CD4-positive, alpha-beta T cell treated with Interleukin-15 for 4 hours (primary cell): Measurements from ENCODE around the gene ITPR1.
A peak's percentile ranks its signal among the peaks of the same experiment; 100 is the strongest.

ENCODE experiments used
- DNase-seq: peaks from one replicate; pipeline ENCODE4 v3.0.0-alpha.2; 2020; ENCODE audit warnings: low spot score

Gene ITPR1

GRCh38 chr3:4720316-4721075, 227.3 kb downstream of the ITPR1 start:
- peak; percentile 77 for DNase-seq

GRCh38 chr3:4721511-4721911, 228.4 kb downstream of the ITPR1 start:
- DNase-seq: no peak

- DNase-seq: peak; percentile 55
Observed at GRCh38 chr3:4722103-4722502, 229.0 kb downstream of the ITPR1 start.

GRCh38 chr3:4724051-4724629, 231.0 kb downstream of the ITPR1 start:
- DNase-seq: no peak

- DNase-seq: no peak
Observed at GRCh38 chr3:4726549-4726948, 233.4 kb downstream of the ITPR1 start.

- DNase-seq: no peak
Observed at GRCh38 chr3:4729061-4729973, 236.2 kb downstream of the ITPR1 start.

GRCh38 chr3:4730719-4731118, 237.6 kb downstream of the ITPR1 start:
- DNase-seq: no peak

- no peak for DNase-seq
Observed at GRCh38 chr3:4731543-4732111, 238.5 kb downstream of the ITPR1 start.

- no peak for DNase-seq
Observed at GRCh38 chr3:4732925-4733324, 239.8 kb downstream of the ITPR1 start.

- DNase-seq: no peak
Observed at GRCh38 chr3:4734454-4734853, 241.3 kb downstream of the ITPR1 start.

GRCh38 chr3:4735243-4735642, 242.1 kb downstream of the ITPR1 start:
- no peak for DNase-seq

GRCh38 chr3:4736284-4736861, 243.2 kb downstream of the ITPR1 start:
- no peak for DNase-seq

- DNase-seq: no peak
Observed at GRCh38 chr3:4738737-4739274, 245.7 kb downstream of the ITPR1 start.

- DNase-seq: peak; percentile 78
Observed at GRCh38 chr3:4739289-4740236, 246.4 kb downstream of the ITPR1 start.

- DNase-seq: no peak
Observed at GRCh38 chr3:4740397-4741105, 247.4 kb downstream of the ITPR1 start.

- no peak for DNase-seq
Observed at GRCh38 chr3:4741106-4741403, 247.9 kb downstream of the ITPR1 start.

- DNase-seq: no peak
Observed at GRCh38 chr3:4741404-4742307, 248.5 kb downstream of the ITPR1 start.

GRCh38 chr3:4742359-4742758, 249.2 kb downstream of the ITPR1 start:
- no peak for DNase-seq

- DNase-seq: no peak
Observed at GRCh38 chr3:4743371-4743770, 250.2 kb downstream of the ITPR1 start.
